ENCODE data around the gene GP9. TPM values are rescaled to one million over a fixed set of nuclear protein-coding genes. Genes with fewer than 3 reads are reported as not detected.

Gene GP9
- total and polyA plus RNA-seq, 2 experiments from 2014 or later = not detected

- Histone ChIP-seq H3K27me3 (no peaks in the 10 kb centered on the region), H2AFZ (no peak overlapping the region), H3K27ac (no peak overlapping the region), H3K36me3 (replicated peaks; ENCODE audit: insufficient read depth, low read depth) (no peaks in the 10 kb centered on the region), H3K4me3 (no peak overlapping the region), H4K20me1 (ENCODE audit: insufficient read depth, poor library complexity, severe bottlenecking) (no peaks in the 10 kb centered on the region), H3K4me2 (no peak overlapping the region), H3K9me2 (replicated peaks; ENCODE audit: insufficient read depth) (no peaks in the 10 kb centered on the region), H3K79me2 (no peaks in the 10 kb centered on the region), H3K9me3 (ENCODE audit: low read depth) (no peaks in the 10 kb centered on the region), H3K4me1 (ENCODE audit: insufficient read depth) (peaks cover 4% of the 10 kb centered on the region)
- TF ChIP-seq CTCF (IDR thresholded peaks at IDR 0.05; ENCODE audit: poor library complexity) = no peak
- no peak for TF ChIP-seq EZH2phosphoT487 (IDR thresholded peaks at IDR 0.05; ENCODE audit: low read depth, severe bottlenecking, unreplicated experiment)
- TF ChIP-seq EZH2 (IDR thresholded peaks at IDR 0.05; ENCODE audit: borderline replicate concordance) = no peak
- no peak for DNase-seq (ENCODE audit: low spot score)
- 72% methylated on average over 15 of the region's 15 CpGs for WGBS (ENCODE audit: low lambda C conversion rate, missing lambda C conversion rate)
These were observed 38.2 kb upstream of the GP9 start for GRCh38 chr3:129022114-129023007.

GRCh38 chr3:129023008-129023358 is 37.6 kb upstream of the GP9 start:
- no peaks in the 10 kb centered on the region for H3K79me2 ChIP-seq
- H2AFZ ChIP-seq = no peak overlapping the region
- H3K4me3 ChIP-seq = no peak overlapping the region
- H3K27me3 ChIP-seq = no peaks in the 10 kb centered on the region
- no peak for DNase-seq (ENCODE audit: low spot score)
- H3K27ac ChIP-seq = no peak overlapping the region
- WGBS (ENCODE audit: low lambda C conversion rate, missing lambda C conversion rate) = 83% methylated on average over 1 of the region's 1 CpG
- H3K9me2 ChIP-seq (replicated peaks; ENCODE audit: insufficient read depth) = no peaks in the 10 kb centered on the region
- H3K4me2 ChIP-seq = no peak overlapping the region
- H3K4me1 ChIP-seq (ENCODE audit: insufficient read depth) = peaks cover 4% of the 10 kb centered on the region
- H4K20me1 ChIP-seq (ENCODE audit: insufficient read depth, poor library complexity, severe bottlenecking) = no peaks in the 10 kb centered on the region
- H3K36me3 ChIP-seq (replicated peaks; ENCODE audit: insufficient read depth, low read depth) = no peaks in the 10 kb centered on the region
- TF ChIP-seq CTCF (IDR thresholded peaks at IDR 0.05; ENCODE audit: poor library complexity) (no peak), EZH2phosphoT487 (IDR thresholded peaks at IDR 0.05; ENCODE audit: low read depth, severe bottlenecking, unreplicated experiment) (no peak), EZH2 (IDR thresholded peaks at IDR 0.05; ENCODE audit: borderline replicate concordance) (no peak)
- no peaks in the 10 kb centered on the region for H3K9me3 ChIP-seq (ENCODE audit: low read depth)

- no peaks in the 10 kb centered on the region for H4K20me1 ChIP-seq (ENCODE audit: insufficient read depth, poor library complexity, severe bottlenecking)
- no peaks in the 10 kb centered on the region for H3K9me2 ChIP-seq (replicated peaks; ENCODE audit: insufficient read depth)
- no peak overlapping the region for H3K4me2 ChIP-seq
- peaks cover 4% of the 10 kb centered on the region for H3K4me1 ChIP-seq (ENCODE audit: insufficient read depth)
- no peak overlapping the region for H3K4me3 ChIP-seq
- no peaks in the 10 kb centered on the region for H3K36me3 ChIP-seq (replicated peaks; ENCODE audit: insufficient read depth, low read depth)
- H3K9me3 ChIP-seq (ENCODE audit: low read depth) = no peaks in the 10 kb centered on the region
- no peaks in the 10 kb centered on the region for H3K79me2 ChIP-seq
- DNase-seq (ENCODE audit: low spot score) = no peak
- H2AFZ ChIP-seq = no peak overlapping the region
- no peak overlapping the region for H3K27ac ChIP-seq
- H3K27me3 ChIP-seq = no peaks in the 10 kb centered on the region
- 58% methylated on average over 2 of the region's 2 CpGs for WGBS (ENCODE audit: low lambda C conversion rate, missing lambda C conversion rate)
- peak; percentile 26 for TF ChIP-seq CTCF (IDR thresholded peaks at IDR 0.05; ENCODE audit: poor library complexity)
- TF ChIP-seq EZH2phosphoT487 (IDR thresholded peaks at IDR 0.05; ENCODE audit: low read depth, severe bottlenecking, unreplicated experiment) = no peak
- no peak for TF ChIP-seq EZH2 (IDR thresholded peaks at IDR 0.05; ENCODE audit: borderline replicate concordance)
These were observed 36.7 kb upstream of the GP9 start for GRCh38 chr3:129023909-129024308.
